Fibroblast of the aortic adventitia (primary cell): ENCODE measurements around the gene ADGRD1. TPM values are rescaled to one million over a fixed set of nuclear protein-coding genes. Genes with fewer than 3 reads are reported as not detected.

ENCODE experiments used
- DNase-seq: peaks from one replicate; pipeline ENCODE4 v3.0.0-alpha.2; 2010; ENCODE audit warnings: low read depth
- H3K4me3 ChIP-seq: 2 replicates; pipeline ENCODE4 v1.5.1; 2011; ENCODE audit warnings: low read depth, mild to moderate bottlenecking, control low read depth, low read length, moderate library complexity
- total RNA-seq: library from RNA; depleted of rRNA; stranded (reverse); fragments of >200 nt; gene quantifications from 2 replicates; pipeline ENCODE4 v1.2.3, GENCODE V29; 2012; ENCODE audit warnings: low replicate concordance
- TF ChIP-seq, protein P1 (sequence below): IDR thresholded peaks from 2 replicates; pipeline ENCODE4 v1.5.1; 2011; ENCODE audit warnings: mild to moderate bottlenecking, low read length, control low read depth, inconsistent platforms; ENCODE audit not compliant: insufficient read depth

The ADGRD1 gene
- total RNA-seq, 1 donor = 1.2 TPM

DNA sequence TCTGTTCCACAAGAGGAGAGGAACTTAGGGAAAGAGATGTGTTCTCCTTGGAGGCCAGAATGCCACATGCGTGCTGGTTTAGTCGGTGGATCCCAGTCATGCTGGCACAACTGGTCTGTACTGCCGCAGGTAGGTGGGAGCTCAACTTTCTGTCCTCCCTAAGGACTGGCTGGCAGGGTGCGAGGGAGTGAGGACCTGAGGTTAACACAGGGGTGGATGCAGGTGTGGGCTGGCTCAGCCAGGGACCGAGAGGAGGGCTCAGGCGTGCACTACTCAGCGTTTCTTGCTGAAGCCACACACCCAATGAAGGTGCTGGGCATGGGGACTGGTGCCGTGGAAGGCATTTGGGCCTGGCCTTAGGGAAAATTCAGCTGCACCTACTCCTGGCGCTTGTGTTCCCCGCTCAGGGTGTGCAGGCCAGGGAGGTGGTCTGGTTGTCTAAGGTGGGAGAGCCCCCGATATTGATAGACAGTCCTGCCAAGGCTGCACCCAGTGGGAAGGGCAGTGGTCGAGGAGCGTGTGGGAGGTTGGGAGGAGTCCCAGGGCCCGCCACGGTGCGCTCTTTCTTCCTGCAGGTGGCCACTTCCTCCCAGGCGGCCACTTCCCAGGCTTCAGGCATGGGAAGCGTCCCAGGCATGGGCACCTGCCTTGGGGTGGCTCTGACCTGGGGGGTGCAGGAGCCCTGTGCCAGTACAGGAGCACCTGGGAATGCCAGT, 138.4 kb downstream of the ADGRD1 start:
- H3K4me3 ChIP-seq = no peak overlapping the region
- DNase-seq = no peak
- TF ChIP-seq, protein P1, sequence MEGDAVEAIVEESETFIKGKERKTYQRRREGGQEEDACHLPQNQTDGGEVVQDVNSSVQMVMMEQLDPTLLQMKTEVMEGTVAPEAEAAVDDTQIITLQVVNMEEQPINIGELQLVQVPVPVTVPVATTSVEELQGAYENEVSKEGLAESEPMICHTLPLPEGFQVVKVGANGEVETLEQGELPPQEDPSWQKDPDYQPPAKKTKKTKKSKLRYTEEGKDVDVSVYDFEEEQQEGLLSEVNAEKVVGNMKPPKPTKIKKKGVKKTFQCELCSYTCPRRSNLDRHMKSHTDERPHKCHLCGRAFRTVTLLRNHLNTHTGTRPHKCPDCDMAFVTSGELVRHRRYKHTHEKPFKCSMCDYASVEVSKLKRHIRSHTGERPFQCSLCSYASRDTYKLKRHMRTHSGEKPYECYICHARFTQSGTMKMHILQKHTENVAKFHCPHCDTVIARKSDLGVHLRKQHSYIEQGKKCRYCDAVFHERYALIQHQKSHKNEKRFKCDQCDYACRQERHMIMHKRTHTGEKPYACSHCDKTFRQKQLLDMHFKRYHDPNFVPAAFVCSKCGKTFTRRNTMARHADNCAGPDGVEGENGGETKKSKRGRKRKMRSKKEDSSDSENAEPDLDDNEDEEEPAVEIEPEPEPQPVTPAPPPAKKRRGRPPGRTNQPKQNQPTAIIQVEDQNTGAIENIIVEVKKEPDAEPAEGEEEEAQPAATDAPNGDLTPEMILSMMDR = no peak

DNA sequence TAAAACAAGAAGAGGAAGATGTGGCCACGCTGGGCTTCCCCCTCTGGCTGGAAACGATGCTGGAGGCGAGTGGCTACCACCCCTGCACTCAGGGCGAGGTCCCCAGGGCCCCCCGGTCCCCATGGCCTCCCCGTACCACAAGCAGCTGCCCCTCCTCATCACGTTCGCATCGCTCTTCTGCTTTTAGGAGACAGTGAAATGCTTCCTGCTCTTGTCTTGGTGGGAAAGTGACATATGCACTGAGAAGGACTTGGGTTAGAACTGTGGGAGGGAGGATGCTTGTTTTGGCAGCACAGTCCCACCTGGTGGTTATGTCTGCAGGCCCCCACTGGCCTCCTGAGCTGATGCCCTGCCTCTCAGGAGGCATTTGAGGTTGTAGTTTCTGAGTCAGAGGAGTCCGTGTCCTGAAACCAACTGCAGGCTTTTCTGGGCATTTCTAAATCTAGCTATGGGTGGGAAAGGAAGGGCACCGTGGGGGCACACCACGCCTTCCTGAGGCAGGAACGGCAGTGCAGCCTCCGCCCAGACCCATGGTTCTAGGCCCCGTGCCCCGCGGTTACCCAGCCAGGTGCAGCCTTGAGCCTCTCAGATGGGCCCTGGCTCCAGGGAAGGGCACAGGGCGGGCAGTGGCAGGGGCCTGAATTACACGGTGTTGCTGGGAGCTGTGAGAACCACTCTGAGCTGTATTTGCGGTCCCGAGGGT, 139.3 kb downstream of the ADGRD1 start:
- TF ChIP-seq, protein P1 = no peak
- no peak for DNase-seq

DNA sequence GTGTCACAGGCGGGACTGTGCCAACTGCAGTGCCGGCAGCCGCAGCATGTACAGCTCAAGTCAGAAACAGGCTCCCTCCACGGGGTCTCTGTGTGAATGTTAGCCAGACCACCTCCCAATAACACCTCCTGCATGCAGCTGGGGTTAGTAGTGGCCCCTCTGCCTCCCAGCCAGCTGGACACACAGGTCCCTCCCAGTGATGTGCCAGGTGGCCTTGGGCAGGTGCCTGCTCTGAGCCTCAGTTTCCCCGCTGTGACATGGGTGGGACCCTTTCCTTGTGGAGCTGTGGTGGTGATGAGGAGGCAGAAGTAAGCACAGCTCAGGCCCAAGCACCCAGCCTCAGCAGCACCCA, 139.9 kb downstream of the ADGRD1 start:
- no peak for DNase-seq
- TF ChIP-seq, protein P1 = no peak
- H3K4me3 ChIP-seq = no peak overlapping the region

More for the DNA sequence above, 139.3 kb downstream of the ADGRD1 start:
- no peak overlapping the region for H3K4me3 ChIP-seq

DNA sequence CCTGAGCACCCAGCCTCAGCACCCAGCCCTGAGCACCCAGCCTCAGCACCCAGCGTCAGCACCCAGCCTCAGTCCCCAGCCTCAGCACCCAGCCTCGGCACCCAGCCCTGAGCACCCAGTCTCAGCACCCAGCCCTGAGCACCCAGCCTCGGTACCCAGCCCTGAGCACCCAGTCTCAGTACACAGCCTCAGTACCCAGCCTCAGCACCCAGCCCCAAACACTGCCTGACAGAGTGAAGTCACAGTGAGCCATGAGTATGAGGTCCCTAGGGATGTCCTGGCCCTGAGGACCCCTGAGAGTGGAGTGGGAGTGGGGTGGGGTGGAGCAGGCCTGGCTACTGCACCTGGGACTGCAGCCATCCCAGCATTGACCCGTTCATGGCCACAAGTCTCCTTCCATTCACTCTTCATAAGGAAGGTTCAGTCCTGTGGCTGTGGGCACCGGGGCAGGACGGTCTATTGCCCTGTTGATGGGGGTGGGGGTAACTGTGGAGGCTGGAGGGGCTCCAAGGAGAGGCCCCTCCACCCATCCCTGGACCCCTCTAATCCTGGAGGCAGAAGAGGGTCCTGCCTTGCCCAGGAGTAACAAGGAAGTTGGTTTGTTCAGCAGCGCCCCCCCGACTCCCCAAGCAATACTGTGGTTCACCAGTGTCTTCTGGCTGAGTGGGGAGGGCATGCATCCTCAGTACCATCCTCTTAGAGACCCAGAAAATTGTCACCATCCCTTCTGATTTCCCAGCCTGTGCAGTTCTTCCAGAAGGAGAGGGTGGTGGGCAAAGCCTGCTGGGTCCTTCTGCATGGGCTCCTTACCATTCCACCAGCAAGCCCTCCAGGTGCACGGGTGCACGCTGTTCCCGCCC, 140.5 kb downstream of the ADGRD1 start:
- TF ChIP-seq, protein P1 = no peak
- no peak for DNase-seq

DNA sequence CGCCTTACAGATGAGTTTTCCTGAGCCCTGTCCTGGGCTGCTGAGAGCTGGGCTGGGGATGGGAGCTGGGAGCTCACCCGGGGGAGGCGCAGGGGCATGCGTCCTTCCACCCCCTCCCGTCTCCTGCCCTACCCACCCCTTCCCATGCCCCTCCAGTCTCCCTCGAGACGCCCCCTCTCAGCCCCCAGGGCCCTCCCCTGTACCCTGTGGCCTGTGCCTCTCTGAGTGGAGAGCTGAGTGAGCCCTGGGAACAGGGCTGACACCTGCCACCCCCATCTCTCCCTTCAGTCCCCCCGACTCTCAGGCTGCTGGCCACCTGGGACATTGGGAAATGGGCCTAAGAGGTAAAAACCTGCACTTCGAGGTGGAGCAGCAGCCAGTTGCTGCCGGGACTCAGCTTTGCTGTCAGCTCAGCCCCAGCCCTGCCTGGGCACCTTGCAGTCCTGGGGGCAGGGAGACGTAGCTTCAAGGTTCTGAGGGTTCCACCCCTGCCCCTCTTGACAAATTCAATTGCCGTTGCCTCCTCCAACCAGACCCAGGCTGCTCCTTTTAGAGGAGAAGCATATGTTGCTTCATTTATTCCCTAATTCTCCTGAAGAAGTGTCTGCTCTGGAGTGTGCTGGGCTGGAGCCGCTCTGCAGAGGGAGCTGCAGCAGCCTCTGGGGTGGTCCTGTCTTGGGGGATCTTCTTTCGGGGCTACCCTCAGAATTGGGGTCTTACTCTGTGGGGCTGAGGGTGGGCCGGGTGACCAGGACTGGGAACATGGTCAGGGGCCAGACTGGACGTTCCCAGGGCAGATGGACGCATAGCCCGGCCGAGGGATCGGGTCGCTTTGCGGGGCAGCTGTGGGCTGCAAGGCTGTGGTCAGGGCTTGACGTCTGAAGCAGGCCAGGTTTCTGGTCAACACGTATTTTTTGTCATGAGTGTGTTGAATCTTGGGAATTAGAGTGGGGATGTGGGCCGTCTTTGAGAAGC, 141.4 kb downstream of the ADGRD1 start:
- TF ChIP-seq, protein P1 = no peak
- DNase-seq = no peak
- no peak overlapping the region for H3K4me3 ChIP-seq

More for the DNA sequence above, 140.5 kb downstream of the ADGRD1 start:
- no peak overlapping the region for H3K4me3 ChIP-seq
